Stimulated activated CD8-positive, alpha-beta memory T cell treated with anti-CD3 and anti-CD28 coated beads, Interleukin-15, amount 100 ng/mL, for 4 hours (primary cell): ENCODE measurements around the gene SYNPR.
"Not testable (repeated sequence)": the region's sequence is repeated elsewhere in the genome, so short reads cannot be mapped to it uniquely, and the experiment has no call there.

Source experiments
- DNase-seq, 2 donors: peaks; one replicate each; pipeline ENCODE4 v3.0.0-alpha.2; 2020; ENCODE audit warnings: low read depth in 2 of 2

Gene SYNPR

DNA sequence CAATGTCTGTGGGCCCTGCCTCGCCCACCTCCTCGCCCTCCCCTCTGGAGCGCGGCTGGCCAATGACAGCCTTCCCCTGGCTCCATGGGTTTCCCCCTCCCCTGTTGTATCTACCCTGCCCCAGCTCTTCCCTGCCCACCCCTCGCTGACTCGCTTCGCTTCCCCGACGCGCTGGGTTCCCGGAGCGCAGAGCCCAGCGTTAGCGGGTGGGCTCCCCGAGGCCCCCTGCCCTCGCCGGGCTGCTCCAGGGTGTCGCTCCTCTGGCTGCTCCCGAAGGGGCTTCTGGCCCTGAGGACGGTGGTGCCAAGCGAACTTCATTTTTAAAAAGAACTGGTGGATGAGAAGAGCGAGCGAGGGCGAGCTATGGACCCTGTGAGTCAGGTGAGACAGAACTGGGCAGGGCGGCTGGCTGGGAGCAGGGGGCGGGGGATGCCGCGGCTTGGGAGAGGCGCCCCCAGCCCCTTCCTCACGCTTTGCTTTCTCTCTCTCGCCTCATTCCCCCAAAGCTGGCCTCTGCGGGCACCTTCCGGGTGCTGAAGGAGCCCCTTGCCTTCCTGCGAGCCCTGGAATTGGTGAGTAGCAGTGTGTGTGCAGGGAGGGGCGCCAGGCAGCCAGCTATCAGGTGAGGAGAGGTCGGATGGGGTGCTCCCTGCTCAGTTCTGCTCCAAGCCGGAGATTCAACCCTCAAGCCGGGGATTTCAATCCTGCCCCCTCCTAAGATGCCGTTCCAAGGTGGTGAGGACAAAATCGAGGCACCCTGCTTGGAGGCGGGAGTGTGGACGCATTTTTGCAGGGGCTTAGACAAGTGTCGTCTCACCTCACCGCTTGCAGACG lies at the start of gene SYNPR:
TSS of gene SYNPR (plus strand) at position 138 of the 834 bp plus-strand sequence.
- DNase-seq = no peak

GRCh38 chr3:63228677-63229076 lies 49.4 kb upstream of the SYNPR start:
- DNase-seq = no peak

DNA sequence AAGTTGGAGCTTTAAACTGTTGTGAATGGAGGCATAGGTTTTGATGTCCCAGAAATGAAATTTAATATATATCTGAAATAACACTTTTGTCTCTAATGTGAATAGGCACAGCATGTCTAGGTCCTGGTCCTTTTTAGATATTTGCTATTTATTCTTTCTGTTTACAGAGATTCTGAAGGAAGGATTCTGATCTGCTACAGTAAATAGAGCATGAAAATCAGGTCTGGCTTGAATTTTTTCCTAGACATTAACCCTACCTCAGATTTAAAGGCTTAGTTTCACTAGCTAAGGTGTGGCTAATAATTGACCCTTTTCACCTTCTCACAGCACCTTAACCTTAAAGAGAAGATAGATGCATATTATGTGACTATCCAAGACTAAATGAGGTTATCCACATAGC lies 48.0 kb upstream of the SYNPR start:
- no peak for DNase-seq

DNA sequence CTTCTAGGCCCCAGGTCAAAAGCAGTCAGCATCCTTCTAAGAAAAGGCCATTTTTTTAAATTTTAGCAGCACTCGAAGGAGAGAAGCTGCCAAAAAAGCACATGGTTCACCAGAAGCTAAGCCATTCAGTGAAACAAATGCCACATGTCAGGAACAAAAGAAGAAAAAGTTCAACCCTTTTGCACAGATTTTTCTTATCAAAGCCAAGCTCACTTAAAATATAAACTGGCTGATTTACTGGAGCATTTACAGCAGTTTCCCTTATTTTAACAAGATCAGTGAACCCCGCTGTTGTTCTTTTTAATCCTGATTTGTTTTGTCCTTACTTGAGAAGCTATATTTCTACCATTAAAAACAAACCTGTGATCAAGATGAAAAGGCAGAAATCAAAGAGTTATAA lies 46.5 kb upstream of the SYNPR start:
- no peak for DNase-seq

DNA sequence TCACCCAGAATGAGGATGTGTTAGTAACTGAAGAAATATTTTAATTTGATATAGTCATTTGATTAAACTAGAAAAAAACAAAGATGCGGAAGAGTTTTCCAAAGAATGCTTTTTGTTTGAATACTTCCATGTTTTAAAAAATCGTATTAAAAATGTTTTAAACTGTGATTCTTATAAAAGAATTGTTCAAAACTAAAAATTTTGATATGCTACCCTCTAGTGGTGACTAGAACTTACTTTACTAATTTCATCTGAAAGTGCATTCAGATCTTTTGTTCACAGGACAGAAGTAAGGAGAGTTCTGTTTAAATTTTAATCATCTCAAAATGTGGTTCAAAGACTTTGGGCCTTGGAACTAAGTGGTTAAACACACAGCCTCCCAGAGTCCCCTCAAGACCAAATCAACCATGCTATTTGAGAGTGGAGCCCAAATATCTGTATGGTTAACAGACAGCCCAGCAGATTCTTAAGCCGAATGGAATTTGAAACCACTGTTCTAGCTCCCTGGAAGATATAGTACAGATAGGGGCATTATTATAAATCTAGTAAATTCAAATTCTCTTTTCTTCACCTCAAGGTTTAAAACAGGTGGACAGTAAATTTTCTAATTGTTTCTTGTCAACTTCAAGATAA lies 45.2 kb upstream of the SYNPR start:
- no peak for DNase-seq

- no peak for DNase-seq
Observed at GRCh38 chr3:63240381-63240902, 37.7 kb upstream of the SYNPR start.

DNA sequence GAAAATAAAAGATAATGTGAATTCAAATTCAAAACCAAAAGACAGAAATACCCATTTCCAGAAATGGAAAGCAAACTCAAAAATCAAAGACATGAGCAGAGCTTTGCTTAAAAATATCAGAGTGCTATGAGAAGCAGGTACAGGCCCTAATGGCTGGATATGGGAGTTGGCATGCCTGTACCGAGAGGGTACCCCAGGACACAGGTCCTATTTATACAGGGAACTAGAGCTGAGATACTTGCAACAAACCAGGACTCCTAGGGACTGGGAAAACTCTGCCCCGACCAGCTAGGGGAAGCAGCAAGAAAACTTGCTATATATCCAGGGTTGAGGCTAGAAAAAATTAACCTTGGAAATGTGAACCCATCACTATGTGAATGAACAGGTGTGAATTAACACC lies 36.0 kb upstream of the SYNPR start:
- DNase-seq = no peak

DNA sequence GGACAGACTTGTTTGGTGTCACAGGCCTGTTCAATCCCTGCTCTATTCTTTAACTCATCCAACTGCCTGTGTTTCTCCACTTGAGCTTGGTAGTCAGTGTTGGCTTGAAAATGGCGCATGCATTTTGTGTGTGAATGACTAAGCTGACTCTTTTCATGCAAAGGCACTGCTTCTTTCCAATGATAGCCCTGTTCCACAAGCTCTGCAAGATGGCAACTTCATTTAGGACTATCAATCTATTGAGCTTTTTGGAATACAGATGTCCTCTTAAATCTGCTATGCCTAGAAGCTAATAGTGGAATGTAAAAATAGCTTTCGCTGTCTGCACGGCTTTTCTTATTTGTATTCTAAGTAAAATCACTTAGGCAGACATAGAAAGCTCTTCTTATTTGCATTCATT lies 33.6 kb upstream of the SYNPR start:
- no peak for DNase-seq

DNA sequence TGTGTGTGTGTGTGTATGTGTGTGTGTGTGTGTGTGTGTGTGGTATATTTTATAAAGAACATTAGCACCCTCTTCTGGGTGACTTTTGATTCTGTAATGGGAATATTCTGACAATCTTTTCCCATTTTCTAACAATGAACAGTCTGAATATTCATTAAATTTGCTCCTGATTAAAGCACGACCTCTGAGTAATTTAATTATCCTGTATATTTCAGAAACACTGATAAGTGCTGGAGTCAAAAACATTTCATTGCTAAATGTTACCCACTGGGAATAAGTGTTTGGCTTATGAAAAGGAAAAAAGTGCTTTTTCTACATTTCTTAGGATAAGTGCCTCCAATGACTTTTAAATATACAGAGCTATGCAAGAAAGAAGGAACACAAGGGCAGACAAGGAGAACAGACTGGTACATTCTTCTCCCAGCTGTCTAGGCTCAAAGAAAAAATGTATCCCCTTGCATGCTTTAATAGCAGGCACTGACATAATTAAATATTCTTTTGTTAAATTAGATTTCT lies 32.3 kb upstream of the SYNPR start:
- DNase-seq = no peak

GRCh38 chr3:63248015-63248414 lies 30.1 kb upstream of the SYNPR start:
- DNase-seq = no peak

DNA sequence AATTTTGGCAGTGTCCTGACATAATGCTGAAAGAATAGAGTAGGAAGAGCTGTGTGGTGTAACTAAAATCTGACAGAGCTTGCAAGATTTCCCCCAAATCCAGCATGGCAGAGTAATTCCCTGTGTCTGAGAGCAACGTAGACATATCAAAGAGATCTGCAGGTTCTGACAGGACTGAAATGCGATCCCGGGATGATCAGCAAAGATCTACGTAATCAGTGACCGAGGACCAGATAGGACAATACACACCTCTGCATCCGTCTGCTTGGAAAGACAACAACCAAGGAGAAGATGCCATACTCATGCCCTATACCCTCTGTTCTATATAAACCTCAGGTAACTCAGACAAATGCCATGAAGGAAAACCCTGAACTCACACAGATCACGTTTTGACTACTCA lies 26.6 kb upstream of the SYNPR start:
- no peak for DNase-seq

DNA sequence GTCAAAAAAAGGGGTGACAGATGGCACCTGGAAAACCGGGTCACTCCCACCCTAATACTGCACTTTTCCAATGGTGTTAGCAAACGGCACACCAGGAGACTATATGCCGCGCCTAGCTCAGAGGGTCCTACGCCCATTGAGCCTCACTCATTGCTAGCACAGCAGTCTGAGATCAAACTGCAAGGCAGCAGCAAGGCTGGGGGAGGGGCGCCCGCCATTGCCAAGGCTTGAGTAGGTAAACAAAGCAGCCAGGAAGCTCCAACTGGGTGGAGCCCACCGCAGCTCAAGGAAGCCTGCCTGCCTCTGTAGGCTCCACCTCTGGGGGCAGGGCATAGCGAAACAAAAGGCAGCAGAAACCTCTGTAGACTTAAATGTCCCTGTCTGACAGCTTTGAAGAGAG lies 22.3 kb upstream of the SYNPR start:
- DNase-seq = not testable (repeated sequence)

GRCh38 chr3:63264716-63265115 lies 13.4 kb upstream of the SYNPR start:
- DNase-seq = no peak

- DNase-seq = no peak
Observed at GRCh38 chr3:63274359-63274758, 3.7 kb upstream of the SYNPR start.

DNA sequence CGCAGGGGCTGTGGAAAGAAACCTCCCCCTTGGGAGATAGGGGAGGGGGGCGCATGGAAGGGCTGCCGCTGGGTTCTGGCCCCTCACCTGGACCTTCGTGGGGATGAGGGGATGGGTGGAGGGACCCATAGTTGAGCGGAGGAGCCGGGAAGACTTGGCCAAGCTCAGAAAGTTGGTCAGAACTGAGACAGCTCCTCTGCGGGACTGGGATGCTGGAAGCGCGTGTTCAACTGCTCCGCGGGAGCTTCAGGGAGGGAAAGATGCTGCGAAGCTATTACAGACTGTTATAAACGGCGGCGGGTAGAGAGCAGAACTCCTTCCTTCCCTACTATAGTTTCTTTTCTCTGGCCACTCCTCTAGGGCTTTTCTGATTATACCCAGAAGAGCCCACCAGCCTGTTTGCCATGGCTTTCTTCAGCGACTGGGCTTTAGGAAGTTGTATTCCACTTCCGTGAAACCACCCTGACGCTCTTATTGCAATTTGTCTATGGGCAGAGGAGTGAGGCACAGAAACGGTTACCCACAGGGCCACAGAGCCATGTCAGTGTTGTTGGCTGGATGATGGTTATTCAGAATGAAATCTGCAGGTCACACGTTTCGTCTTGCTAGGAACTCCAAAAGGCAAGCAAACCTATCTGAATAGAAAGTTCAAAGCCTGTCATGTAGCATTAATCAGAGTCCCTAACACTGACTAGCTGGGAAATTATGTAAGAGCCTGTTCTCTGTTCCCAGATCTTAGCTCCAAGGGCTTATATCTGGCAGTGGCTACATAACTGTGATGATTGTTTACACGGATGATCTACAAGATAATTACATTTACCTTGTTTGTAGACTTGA lies 1.1 kb downstream of the SYNPR start:
- DNase-seq = no peak

GRCh38 chr3:63287610-63288009 lies 9.5 kb downstream of the SYNPR start:
- DNase-seq = no peak

- no peak for DNase-seq
Observed at GRCh38 chr3:63290686-63291085, 12.6 kb downstream of the SYNPR start.

DNA sequence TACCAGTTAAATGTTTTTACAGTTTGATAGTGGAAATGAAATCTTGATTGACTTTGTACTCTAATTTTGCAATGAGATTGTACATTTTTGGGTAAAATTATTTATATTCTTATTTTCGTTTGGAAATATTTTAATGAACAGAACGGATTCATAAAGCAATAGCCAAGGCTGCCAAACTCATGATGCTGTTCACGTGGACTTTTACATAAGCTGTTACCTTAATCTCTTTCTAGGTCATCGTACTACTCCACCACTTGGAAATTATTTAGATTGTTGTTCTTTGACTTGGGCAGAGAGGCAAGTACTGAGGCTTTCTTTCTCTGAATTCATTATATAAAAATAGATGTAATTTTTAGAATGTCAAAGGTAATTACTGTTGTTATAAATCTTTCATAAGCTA lies 16.2 kb downstream of the SYNPR start:
- DNase-seq = no peak

GRCh38 chr3:63295356-63295755 lies 17.2 kb downstream of the SYNPR start:
- DNase-seq = no peak

GRCh38 chr3:63295806-63296205 lies 17.7 kb downstream of the SYNPR start:
- no peak for DNase-seq

GRCh38 chr3:63296249-63296648 lies 18.1 kb downstream of the SYNPR start:
- no peak for DNase-seq

DNA sequence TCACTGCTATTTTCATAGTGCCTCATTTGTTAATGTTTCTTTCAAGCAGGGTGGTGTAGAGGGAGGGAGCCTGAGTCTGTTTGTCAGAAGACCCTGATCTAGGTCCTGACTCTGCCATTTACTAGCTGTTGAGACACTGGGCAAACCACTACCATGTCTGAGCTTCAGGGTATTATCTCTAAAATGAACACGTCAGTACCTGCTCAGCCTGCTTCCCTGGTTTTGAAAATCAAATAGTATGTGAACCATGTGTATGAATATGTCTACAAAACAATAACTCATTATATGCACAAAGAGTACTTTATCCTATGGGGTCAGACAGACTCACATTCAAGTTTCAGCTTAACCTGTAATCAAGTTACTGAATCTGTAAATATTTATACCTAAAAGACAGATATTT lies 25.1 kb downstream of the SYNPR start:
- no peak for DNase-seq
